Body of pancreas (tissue), 4 donors: ENCODE results near the gene SUPT20HL1. TPM values are rescaled to one million over a fixed set of nuclear protein-coding genes. Genes with fewer than 3 reads are reported as not detected.

Experiments used
- ATAC-seq: fragments of 150-250 bp; one replicate; pipeline ENCODE4 v1.9.1; 2016
- DNase-seq, 4 donors: peaks; one replicate each; pipeline ENCODE4 v3.0.0-alpha.2; 2019
- H3K27ac ChIP-seq, 4 donors: fragments of 200-600 bp; sonication (generic); 1 replicate in 3 of 4; 2 replicates in 1 of 4; pipeline versions ENCODE4 v1.5.1 to v1.6.1; 2016 to 2019; ENCODE audit warnings: mild to moderate bottlenecking in 1 of 4, mixed read lengths in 1 of 4, moderate library complexity in 1 of 4
- H3K27me3 ChIP-seq, 2 donors: fragments of 200-600 bp; sonication (generic); one replicate each; pipeline ENCODE4 v1.6.0; 2016; ENCODE audit warnings: mild to moderate bottlenecking in 1 of 2
- H3K36me3 ChIP-seq, 2 donors: fragments of 200-600 bp; sonication (generic); replicated peaks in 1 of 2; 2 replicates each; pipeline ENCODE4 v1.5.1; 2016; ENCODE audit warnings: low read depth in 2 of 2; ENCODE audit not compliant: insufficient read depth in 1 of 2
- H3K4me1 ChIP-seq: fragments of 200-600 bp; sonication (generic); one replicate; pipeline ENCODE4 v1.6.0; 2016
- H3K4me3 ChIP-seq, 2 donors: fragments of 200-600 bp; sonication (generic); 1 replicate in 1 of 2; 2 replicates in 1 of 2; pipeline ENCODE4 v1.5.1; 2016 to 2019
- H3K9me3 ChIP-seq, 3 donors: fragments of 200-600 bp; sonication (generic); 1 replicate in 2 of 3; 2 replicates in 1 of 3; pipeline ENCODE4 v1.5.1; 2016
- CTCF ChIP-seq, 7 experiments: fragments of 450-650 bp in 4 of 7; fragments of 200-600 bp in 3 of 7; sonication (generic) in 3 of 7; IDR thresholded peaks; one replicate each; pipeline ENCODE4 v1.5.1; 2016 to 2019; ENCODE audit warnings: antibody characterized with exemption in 7 of 7
- POLR2A ChIP-seq, 3 donors: fragments of 450-650 bp; IDR thresholded peaks; one replicate each; pipeline ENCODE4 v1.6.1; 2016; ENCODE audit warnings: antibody characterized with exemption in 3 of 3, mild to moderate bottlenecking in 2 of 3
- WGBS, 2 donors: methylation state at CpG; one replicate each; pipeline ENCODE4 v1.1.5; 2017; 5-methylcytosine and 5-hydroxymethylcytosine counted together
- intact Hi-C: fragments of 100-400 bp; cut with DNase I; formaldehyde crosslinking; loops from one replicate; pipeline ENCODE4 v1.15.1; 2023
- total RNA-seq, 2 donors: library from RNA; depleted of rRNA; stranded (reverse); fragments of >200 nt; gene quantifications; one replicate each; pipeline ENCODE4 v1.1.0, GENCODE V29; 2016

SUPT20HL1 gene
- total RNA-seq, 2 donors from 2014 or later: 0.26 TPM; not detected in 1

- intact Hi-C loops: no loop called here
- ATAC-seq: no peak
- Histone ChIP-seq H3K27ac (no peak overlapping the region), H3K4me1 (no peaks in the 10 kb centered on the region), H3K36me3 (no peaks in the 10 kb centered on the region), H3K4me3 (no peak overlapping the region), H3K27me3 (no peaks in the 10 kb centered on the region), H3K9me3 (no peaks in the 10 kb centered on the region)
- TF ChIP-seq CTCF (IDR thresholded peaks at IDR 0.05): no peak
- no peak for TF ChIP-seq POLR2A (IDR thresholded peaks at IDR 0.05)
- DNase-seq: no peak
Observed at GRCh38 chrX:24334461-24334860, 26.0 kb upstream of the SUPT20HL1 start.

DNA sequence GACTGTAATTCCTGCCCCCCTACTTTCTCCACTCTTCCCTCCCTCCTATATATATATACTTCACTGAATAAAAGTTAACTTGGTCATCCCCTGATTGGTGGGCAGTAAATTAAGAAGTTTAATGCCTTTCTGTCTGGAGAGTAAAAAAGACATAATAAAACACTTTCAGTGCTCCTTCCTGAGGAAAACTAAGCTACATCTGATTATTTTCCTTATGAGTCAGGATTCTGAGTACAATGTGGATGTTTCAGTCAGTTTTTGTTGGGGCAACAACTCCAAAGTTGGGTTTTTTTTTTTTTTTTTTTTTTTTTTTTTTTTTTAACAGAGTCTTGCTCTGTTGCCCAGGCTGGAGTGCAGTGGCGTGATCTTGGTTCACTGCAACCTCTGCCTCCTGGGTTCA, 24.6 kb upstream of the SUPT20HL1 start:
- no peak overlapping the region for H3K4me3 ChIP-seq
- 100% methylated on average over 1 of the region's 1 CpG; no CpG with 5 or more reads in 1 of the 2 donors for WGBS, 2 donors
- no peak for DNase-seq
- no peak for ATAC-seq
- H3K27me3 ChIP-seq: no peaks in the 10 kb centered on the region
- no peaks in the 10 kb centered on the region for H3K9me3 ChIP-seq
- H3K36me3 ChIP-seq: no peaks in the 10 kb centered on the region
- no peak overlapping the region for H3K27ac ChIP-seq
- TF ChIP-seq POLR2A (IDR thresholded peaks at IDR 0.05) (no peak), CTCF (IDR thresholded peaks at IDR 0.05) (no peak)
- intact Hi-C loops: no loop called here
- H3K4me1 ChIP-seq: no peaks in the 10 kb centered on the region

GRCh38 chrX:24339911-24340310, 20.5 kb upstream of the SUPT20HL1 start:
- H3K27me3 ChIP-seq: no peaks in the 10 kb centered on the region
- no peak for DNase-seq
- no peaks in the 10 kb centered on the region for H3K9me3 ChIP-seq
- intact Hi-C loops: no loop called here
- H3K27ac ChIP-seq: no peak overlapping the region
- TF ChIP-seq CTCF (IDR thresholded peaks at IDR 0.05): no peak
- no peak for ATAC-seq
- H3K36me3 ChIP-seq: no peaks in the 10 kb centered on the region
- H3K4me3 ChIP-seq: no peak overlapping the region
- no peaks in the 10 kb centered on the region for H3K4me1 ChIP-seq

DNA sequence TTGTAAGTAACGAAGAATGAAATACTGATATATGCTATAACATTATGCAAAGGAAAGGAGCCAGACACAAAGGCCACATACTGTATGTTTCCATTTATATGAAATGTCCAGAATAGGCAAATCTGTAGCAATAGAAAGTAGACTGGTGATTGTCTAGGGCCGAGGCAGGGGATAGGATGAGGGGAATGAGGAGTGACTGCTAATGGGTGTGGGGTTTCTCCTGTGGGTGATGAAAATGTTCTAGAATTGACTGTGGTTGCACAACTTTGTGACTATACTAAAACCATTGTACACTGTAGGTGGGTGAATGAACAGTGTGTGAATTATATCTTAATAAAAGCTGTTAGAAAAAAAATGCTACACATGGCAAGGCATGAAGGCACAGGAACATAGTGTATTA, 19.9 kb upstream of the SUPT20HL1 start:
- 87 to 88% methylated on average over 2 of the region's 2 CpGs for WGBS, 2 donors
- no peaks in the 10 kb centered on the region for H3K27me3 ChIP-seq
- DNase-seq (no peak), ATAC-seq (no peak)
- H3K36me3 ChIP-seq: no peaks in the 10 kb centered on the region
- TF ChIP-seq CTCF (IDR thresholded peaks at IDR 0.05): no peak
- no peak for TF ChIP-seq POLR2A (IDR thresholded peaks at IDR 0.05)
- H3K4me3 ChIP-seq: no peak overlapping the region
- intact Hi-C loops: no loop called here
- no peaks in the 10 kb centered on the region for H3K9me3 ChIP-seq
- H3K27ac ChIP-seq: no peak overlapping the region
- no peaks in the 10 kb centered on the region for H3K4me1 ChIP-seq

GRCh38 chrX:24341795-24342194, 18.6 kb upstream of the SUPT20HL1 start:
- ATAC-seq: no peak
- TF ChIP-seq POLR2A (IDR thresholded peaks at IDR 0.05) (no peak), CTCF (IDR thresholded peaks at IDR 0.05) (no peak)
- H3K36me3 ChIP-seq: no peaks in the 10 kb centered on the region

More at GRCh38 chrX:24341795-24342194, 18.6 kb upstream of the SUPT20HL1 start:
- intact Hi-C loops: no loop called here
- Histone ChIP-seq H3K4me1 (no peaks in the 10 kb centered on the region), H3K27ac (no peak overlapping the region), H3K9me3 (no peaks in the 10 kb centered on the region), H3K4me3 (no peak overlapping the region), H3K27me3 (no peaks in the 10 kb centered on the region)
- no peak for DNase-seq
- 64 to 92% methylated on average over 1 of the region's 1 CpG for WGBS, 2 donors
